ENCODE results near the gene PMFBP1. TPM values are rescaled to one million over a fixed set of nuclear protein-coding genes. Genes with fewer than 3 reads are reported as not detected.

PMFBP1 gene
- polyA plus RNA-seq, 1 donor from 2014 or later = 1.0 TPM

DNA sequence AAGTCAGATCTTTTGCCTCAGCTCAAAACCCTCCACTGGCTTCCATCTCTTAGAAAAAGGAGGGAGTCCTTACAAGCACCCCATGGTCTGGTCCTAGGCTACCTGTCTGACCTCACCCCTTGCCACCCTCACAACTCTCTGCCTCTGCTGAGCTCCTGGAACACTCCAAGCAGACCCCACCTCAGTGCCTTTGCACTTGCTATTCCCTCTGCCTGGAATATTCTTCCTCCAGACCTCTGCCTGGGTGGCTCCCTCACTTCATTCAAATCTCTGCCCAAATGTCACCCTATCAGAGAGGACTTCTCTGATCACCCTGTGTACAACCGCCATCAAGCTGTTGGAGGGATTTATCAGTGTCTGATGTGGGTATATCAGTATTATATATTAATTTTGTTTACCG, 37.4 kb downstream of the PMFBP1 start:
- TF ChIP-seq TAF1 (IDR thresholded peaks at IDR 0.05; ENCODE audit: low read depth) (no peak), EZH2 (IDR thresholded peaks at IDR 0.05; ENCODE audit: borderline replicate concordance, insufficient read depth, low read length, poor library complexity, severe bottlenecking) (no peak), MXI1 (conservative IDR thresholded peaks at IDR 0.05; ENCODE audit: poor library complexity, severe bottlenecking) (no peak), RAD21 (conservative IDR thresholded peaks at IDR 0.05) (no peak), EP300 (conservative IDR thresholded peaks at IDR 0.05; ENCODE audit: poor library complexity, severe bottlenecking) (no peak), SMC3 (conservative IDR thresholded peaks at IDR 0.05; ENCODE audit: poor library complexity) (no peak), POLR2AphosphoS5 (IDR thresholded peaks at IDR 0.05) (no peak)
- TF ChIP-seq, protein P1, sequence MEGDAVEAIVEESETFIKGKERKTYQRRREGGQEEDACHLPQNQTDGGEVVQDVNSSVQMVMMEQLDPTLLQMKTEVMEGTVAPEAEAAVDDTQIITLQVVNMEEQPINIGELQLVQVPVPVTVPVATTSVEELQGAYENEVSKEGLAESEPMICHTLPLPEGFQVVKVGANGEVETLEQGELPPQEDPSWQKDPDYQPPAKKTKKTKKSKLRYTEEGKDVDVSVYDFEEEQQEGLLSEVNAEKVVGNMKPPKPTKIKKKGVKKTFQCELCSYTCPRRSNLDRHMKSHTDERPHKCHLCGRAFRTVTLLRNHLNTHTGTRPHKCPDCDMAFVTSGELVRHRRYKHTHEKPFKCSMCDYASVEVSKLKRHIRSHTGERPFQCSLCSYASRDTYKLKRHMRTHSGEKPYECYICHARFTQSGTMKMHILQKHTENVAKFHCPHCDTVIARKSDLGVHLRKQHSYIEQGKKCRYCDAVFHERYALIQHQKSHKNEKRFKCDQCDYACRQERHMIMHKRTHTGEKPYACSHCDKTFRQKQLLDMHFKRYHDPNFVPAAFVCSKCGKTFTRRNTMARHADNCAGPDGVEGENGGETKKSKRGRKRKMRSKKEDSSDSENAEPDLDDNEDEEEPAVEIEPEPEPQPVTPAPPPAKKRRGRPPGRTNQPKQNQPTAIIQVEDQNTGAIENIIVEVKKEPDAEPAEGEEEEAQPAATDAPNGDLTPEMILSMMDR (IDR thresholded peaks at IDR 0.05; ENCODE audit: poor library complexity, severe bottlenecking) = no peak
- TF ChIP-seq, protein P2, sequence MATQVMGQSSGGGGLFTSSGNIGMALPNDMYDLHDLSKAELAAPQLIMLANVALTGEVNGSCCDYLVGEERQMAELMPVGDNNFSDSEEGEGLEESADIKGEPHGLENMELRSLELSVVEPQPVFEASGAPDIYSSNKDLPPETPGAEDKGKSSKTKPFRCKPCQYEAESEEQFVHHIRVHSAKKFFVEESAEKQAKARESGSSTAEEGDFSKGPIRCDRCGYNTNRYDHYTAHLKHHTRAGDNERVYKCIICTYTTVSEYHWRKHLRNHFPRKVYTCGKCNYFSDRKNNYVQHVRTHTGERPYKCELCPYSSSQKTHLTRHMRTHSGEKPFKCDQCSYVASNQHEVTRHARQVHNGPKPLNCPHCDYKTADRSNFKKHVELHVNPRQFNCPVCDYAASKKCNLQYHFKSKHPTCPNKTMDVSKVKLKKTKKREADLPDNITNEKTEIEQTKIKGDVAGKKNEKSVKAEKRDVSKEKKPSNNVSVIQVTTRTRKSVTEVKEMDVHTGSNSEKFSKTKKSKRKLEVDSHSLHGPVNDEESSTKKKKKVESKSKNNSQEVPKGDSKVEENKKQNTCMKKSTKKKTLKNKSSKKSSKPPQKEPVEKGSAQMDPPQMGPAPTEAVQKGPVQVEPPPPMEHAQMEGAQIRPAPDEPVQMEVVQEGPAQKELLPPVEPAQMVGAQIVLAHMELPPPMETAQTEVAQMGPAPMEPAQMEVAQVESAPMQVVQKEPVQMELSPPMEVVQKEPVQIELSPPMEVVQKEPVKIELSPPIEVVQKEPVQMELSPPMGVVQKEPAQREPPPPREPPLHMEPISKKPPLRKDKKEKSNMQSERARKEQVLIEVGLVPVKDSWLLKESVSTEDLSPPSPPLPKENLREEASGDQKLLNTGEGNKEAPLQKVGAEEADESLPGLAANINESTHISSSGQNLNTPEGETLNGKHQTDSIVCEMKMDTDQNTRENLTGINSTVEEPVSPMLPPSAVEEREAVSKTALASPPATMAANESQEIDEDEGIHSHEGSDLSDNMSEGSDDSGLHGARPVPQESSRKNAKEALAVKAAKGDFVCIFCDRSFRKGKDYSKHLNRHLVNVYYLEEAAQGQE (IDR thresholded peaks at IDR 0.05; ENCODE audit: borderline replicate concordance) = no peak
- Histone ChIP-seq H3K4me2 (ENCODE audit: low read length) (no peak overlapping the region), H4K20me1 (ENCODE audit: insufficient read depth) (no peaks in the 10 kb centered on the region), H3K9ac (ENCODE audit: low read length) (no peak overlapping the region), H3K79me2 (replicated peaks; ENCODE audit: insufficient read depth, low read length) (no peaks in the 10 kb centered on the region), H3K9me3 (ENCODE audit: low read length) (no peaks in the 10 kb centered on the region), H3K9me2 (ENCODE audit: insufficient read depth, low read length) (no peaks in the 10 kb centered on the region), H3K27ac (ENCODE audit: low read length) (no peak overlapping the region), H3K4me3 (ENCODE audit: low read length) (no peak overlapping the region), H3K27me3 (ENCODE audit: insufficient read depth, low read depth, low read length) (no peaks in the 10 kb centered on the region), H3F3A (ENCODE audit: insufficient read depth, low read length, poor library complexity, severe bottlenecking) (no peaks in the 10 kb centered on the region), H3K36me3 (ENCODE audit: insufficient read depth, low read length) (no peaks in the 10 kb centered on the region), H2AFZ (ENCODE audit: low read depth, low read length) (no peak overlapping the region)

DNA sequence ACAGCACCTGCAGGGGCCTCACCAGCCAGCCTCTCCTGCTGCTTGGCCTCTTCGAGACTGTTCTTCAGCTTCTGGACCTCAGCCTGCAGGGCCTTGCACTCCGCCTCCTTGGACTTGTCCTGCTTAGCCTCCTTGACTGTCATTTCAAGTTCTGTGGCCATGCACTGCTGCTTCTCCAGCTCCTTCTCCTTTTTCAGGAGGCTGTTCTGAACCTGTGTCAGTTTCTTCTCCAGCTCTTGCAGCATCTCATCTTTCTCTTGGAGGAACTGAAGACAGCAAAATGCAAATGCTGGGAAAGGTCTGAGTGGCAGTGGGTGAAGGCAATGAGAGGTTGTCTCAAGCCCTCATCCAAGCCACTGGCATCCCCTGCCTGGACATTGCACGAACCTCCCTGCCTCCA, 39.2 kb downstream of the PMFBP1 start:
- Histone ChIP-seq H3K79me2 (replicated peaks; ENCODE audit: insufficient read depth, low read length) (no peaks in the 10 kb centered on the region), H3K9ac (ENCODE audit: low read length) (no peak overlapping the region), H3K9me2 (ENCODE audit: insufficient read depth, low read length) (no peaks in the 10 kb centered on the region), H3K4me3 (ENCODE audit: low read length) (no peak overlapping the region), H3K4me2 (ENCODE audit: low read length) (no peak overlapping the region), H3K27ac (ENCODE audit: low read length) (no peak overlapping the region), H2AFZ (ENCODE audit: low read depth, low read length) (no peak overlapping the region), H4K20me1 (ENCODE audit: insufficient read depth) (no peaks in the 10 kb centered on the region), H3K9me3 (ENCODE audit: low read length) (no peaks in the 10 kb centered on the region), H3K36me3 (ENCODE audit: insufficient read depth, low read length) (no peaks in the 10 kb centered on the region), H3F3A (ENCODE audit: insufficient read depth, low read length, poor library complexity, severe bottlenecking) (no peaks in the 10 kb centered on the region), H3K27me3 (ENCODE audit: insufficient read depth, low read depth, low read length) (no peaks in the 10 kb centered on the region)
- TF ChIP-seq RAD21 (conservative IDR thresholded peaks at IDR 0.05) = no peak

DNA sequence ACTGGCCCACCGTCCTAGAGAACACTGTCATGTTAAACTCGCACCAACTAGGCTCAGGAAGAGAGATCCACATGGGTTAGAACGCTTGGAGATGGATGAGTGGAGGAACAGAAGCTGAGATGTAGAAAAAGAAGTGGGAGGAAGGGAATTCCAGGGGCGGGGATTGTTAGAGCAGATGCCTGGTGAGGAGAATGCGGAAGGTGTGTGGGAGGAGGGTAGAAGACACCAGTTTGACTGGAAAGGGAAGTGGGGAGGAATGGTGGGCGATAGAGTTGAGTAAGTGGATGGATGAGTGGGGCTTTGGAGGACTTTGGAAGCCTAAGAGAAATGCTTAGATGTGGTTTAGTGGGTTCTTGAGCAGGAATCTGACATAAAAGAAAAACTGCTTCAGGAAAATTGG, 40.9 kb downstream of the PMFBP1 start:
- TF ChIP-seq MXI1 (conservative IDR thresholded peaks at IDR 0.05; ENCODE audit: poor library complexity, severe bottlenecking) (no peak), TAF1 (IDR thresholded peaks at IDR 0.05; ENCODE audit: low read depth) (no peak), POLR2AphosphoS5 (IDR thresholded peaks at IDR 0.05) (no peak)
- no peaks in the 10 kb centered on the region for H3F3A ChIP-seq (ENCODE audit: insufficient read depth, low read length, poor library complexity, severe bottlenecking)
- H3K9me2 ChIP-seq (ENCODE audit: insufficient read depth, low read length) = no peaks in the 10 kb centered on the region
- H3K79me2 ChIP-seq (replicated peaks; ENCODE audit: insufficient read depth, low read length) = no peaks in the 10 kb centered on the region
- no peaks in the 10 kb centered on the region for H4K20me1 ChIP-seq (ENCODE audit: insufficient read depth)
- H2AFZ ChIP-seq (ENCODE audit: low read depth, low read length) = no peak overlapping the region
- H3K36me3 ChIP-seq (ENCODE audit: insufficient read depth, low read length) = no peaks in the 10 kb centered on the region
- H3K27me3 ChIP-seq (ENCODE audit: insufficient read depth, low read depth, low read length) = no peaks in the 10 kb centered on the region
- no peak overlapping the region for H3K9ac ChIP-seq (ENCODE audit: low read length)
- no peak overlapping the region for H3K4me2 ChIP-seq (ENCODE audit: low read length)
- H3K9me3 ChIP-seq (ENCODE audit: low read length) = no peaks in the 10 kb centered on the region
- no peak overlapping the region for H3K27ac ChIP-seq (ENCODE audit: low read length)
- H3K4me3 ChIP-seq (ENCODE audit: low read length) = no peak overlapping the region
